ENCODE data around the gene RTTN. TPM values are rescaled to one million over a fixed set of nuclear protein-coding genes. Genes with fewer than 3 reads are reported as not detected.

Gene RTTN
- polyA plus RNA-seq, 2 donors, result 2.3 to 2.8 TPM

GRCh38 chr18:70028084-70028483 is 177.4 kb downstream of the RTTN start:
- 85 to 88% methylated on average over 3 of the region's 3 CpGs for WGBS, 2 donors
- peaks cover 0 to 7% of the 10 kb centered on the region in 2 donors for H3K36me3 ChIP-seq (ENCODE audit: control insufficient read depth in 2 of 2, insufficient read depth in 2 of 2, low read length in 1 of 2)

GRCh38 chr18:70025580-70025979 is 179.9 kb downstream of the RTTN start:
- 70 to 75% methylated on average over 5 of the region's 5 CpGs for WGBS, 2 donors
- Histone ChIP-seq H3K9me3 (ENCODE audit: control insufficient read depth in 2 of 2, insufficient read depth in 1 of 2, low read depth in 1 of 2, low read length in 1 of 2) (no peaks in the 10 kb centered on the region), H3K27ac (ENCODE audit: low read depth in 2 of 2, low read length in 1 of 2) (no peak overlapping the region), H3K4me3 (ENCODE audit: low read depth in 1 of 2, low read length in 2 of 2) (no peak overlapping the region), H3K36me3 (ENCODE audit: control insufficient read depth in 2 of 2, insufficient read depth in 2 of 2, low read length in 1 of 2) (peaks cover 0 to 7% of the 10 kb centered on the region in 2 donors), H3K27me3 (ENCODE audit: control insufficient read depth in 1 of 2, insufficient read depth in 2 of 2, low read length in 2 of 2) (no peaks in the 10 kb centered on the region), H3K4me1 (ENCODE audit: control insufficient read depth in 2 of 2, insufficient read depth in 2 of 2, low read length in 1 of 2) (no peaks in the 10 kb centered on the region)

More at GRCh38 chr18:70028084-70028483, 177.4 kb downstream of the RTTN start:
- Histone ChIP-seq H3K27me3 (ENCODE audit: control insufficient read depth in 1 of 2, insufficient read depth in 2 of 2, low read length in 2 of 2) (no peaks in the 10 kb centered on the region), H3K27ac (ENCODE audit: low read depth in 2 of 2, low read length in 1 of 2) (no peak overlapping the region), H3K4me1 (ENCODE audit: control insufficient read depth in 2 of 2, insufficient read depth in 2 of 2, low read length in 1 of 2) (no peaks in the 10 kb centered on the region), H3K4me3 (ENCODE audit: low read depth in 1 of 2, low read length in 2 of 2) (no peak overlapping the region), H3K9me3 (ENCODE audit: control insufficient read depth in 2 of 2, insufficient read depth in 1 of 2, low read depth in 1 of 2, low read length in 1 of 2) (no peaks in the 10 kb centered on the region)

- no peaks in the 10 kb centered on the region for H3K4me1 ChIP-seq (ENCODE audit: control insufficient read depth in 2 of 2, insufficient read depth in 2 of 2, low read length in 1 of 2)
- no peaks in the 10 kb centered on the region for H3K9me3 ChIP-seq (ENCODE audit: control insufficient read depth in 2 of 2, insufficient read depth in 1 of 2, low read depth in 1 of 2, low read length in 1 of 2)
- H3K36me3 ChIP-seq (ENCODE audit: control insufficient read depth in 2 of 2, insufficient read depth in 2 of 2, low read length in 1 of 2), result peaks cover 0 to 7% of the 10 kb centered on the region in 2 donors
- WGBS, 2 donors, result 93 to 96% methylated on average over 3 of the region's 3 CpGs
- H3K27me3 ChIP-seq (ENCODE audit: control insufficient read depth in 1 of 2, insufficient read depth in 2 of 2, low read length in 2 of 2), result no peaks in the 10 kb centered on the region
- H3K4me3 ChIP-seq (ENCODE audit: low read depth in 1 of 2, low read length in 2 of 2), result no peak overlapping the region
- H3K27ac ChIP-seq (ENCODE audit: low read depth in 2 of 2, low read length in 1 of 2), result no peak overlapping the region
These were observed 180.7 kb downstream of the RTTN start for GRCh38 chr18:70024829-70025228.

GRCh38 chr18:70024093-70024492 is 181.4 kb downstream of the RTTN start:
- Histone ChIP-seq H3K27ac (ENCODE audit: low read depth in 2 of 2, low read length in 1 of 2) (no peak overlapping the region), H3K9me3 (ENCODE audit: control insufficient read depth in 2 of 2, insufficient read depth in 1 of 2, low read depth in 1 of 2, low read length in 1 of 2) (no peaks in the 10 kb centered on the region), H3K36me3 (ENCODE audit: control insufficient read depth in 2 of 2, insufficient read depth in 2 of 2, low read length in 1 of 2) (peaks cover 0 to 7% of the 10 kb centered on the region in 2 donors), H3K4me1 (ENCODE audit: control insufficient read depth in 2 of 2, insufficient read depth in 2 of 2, low read length in 1 of 2) (no peaks in the 10 kb centered on the region), H3K4me3 (ENCODE audit: low read depth in 1 of 2, low read length in 2 of 2) (no peak overlapping the region), H3K27me3 (ENCODE audit: control insufficient read depth in 1 of 2, insufficient read depth in 2 of 2, low read length in 2 of 2) (no peaks in the 10 kb centered on the region)
- 94 to 98% methylated on average over 2 of the region's 2 CpGs for WGBS, 2 donors

GRCh38 chr18:70022636-70023035 is 182.9 kb downstream of the RTTN start:
- Histone ChIP-seq H3K9me3 (ENCODE audit: control insufficient read depth in 2 of 2, insufficient read depth in 1 of 2, low read depth in 1 of 2, low read length in 1 of 2) (no peaks in the 10 kb centered on the region), H3K36me3 (ENCODE audit: control insufficient read depth in 2 of 2, insufficient read depth in 2 of 2, low read length in 1 of 2) (peaks cover 0 to 4% of the 10 kb centered on the region in 2 donors), H3K4me3 (ENCODE audit: low read depth in 1 of 2, low read length in 2 of 2) (no peak overlapping the region), H3K27ac (ENCODE audit: low read depth in 2 of 2, low read length in 1 of 2) (no peak overlapping the region), H3K27me3 (ENCODE audit: control insufficient read depth in 1 of 2, insufficient read depth in 2 of 2, low read length in 2 of 2) (no peaks in the 10 kb centered on the region), H3K4me1 (ENCODE audit: control insufficient read depth in 2 of 2, insufficient read depth in 2 of 2, low read length in 1 of 2) (no peaks in the 10 kb centered on the region)
- WGBS, 2 donors, result 96 to 97% methylated on average over 3 of the region's 3 CpGs

GRCh38 chr18:70021498-70021897 is 184.0 kb downstream of the RTTN start:
- WGBS, 2 donors, result 86 to 100% methylated on average over 1 of the region's 1 CpG
- Histone ChIP-seq H3K9me3 (ENCODE audit: control insufficient read depth in 2 of 2, insufficient read depth in 1 of 2, low read depth in 1 of 2, low read length in 1 of 2) (no peaks in the 10 kb centered on the region), H3K27ac (ENCODE audit: low read depth in 2 of 2, low read length in 1 of 2) (no peak overlapping the region), H3K4me1 (ENCODE audit: control insufficient read depth in 2 of 2, insufficient read depth in 2 of 2, low read length in 1 of 2) (no peaks in the 10 kb centered on the region), H3K27me3 (ENCODE audit: control insufficient read depth in 1 of 2, insufficient read depth in 2 of 2, low read length in 2 of 2) (no peaks in the 10 kb centered on the region), H3K4me3 (ENCODE audit: low read depth in 1 of 2, low read length in 2 of 2) (no peak overlapping the region), H3K36me3 (ENCODE audit: control insufficient read depth in 2 of 2, insufficient read depth in 2 of 2, low read length in 1 of 2) (peaks cover under 1 to 4% of the 10 kb centered on the region in 2 donors)

GRCh38 chr18:70021043-70021442 is 184.4 kb downstream of the RTTN start:
- 80 to 98% methylated on average over 1 of the region's 1 CpG for WGBS, 2 donors
- Histone ChIP-seq H3K36me3 (ENCODE audit: control insufficient read depth in 2 of 2, insufficient read depth in 2 of 2, low read length in 1 of 2) (peaks cover 3 to 4% of the 10 kb centered on the region in 2 donors), H3K27ac (ENCODE audit: low read depth in 2 of 2, low read length in 1 of 2) (no peak overlapping the region), H3K27me3 (ENCODE audit: control insufficient read depth in 1 of 2, insufficient read depth in 2 of 2, low read length in 2 of 2) (no peaks in the 10 kb centered on the region), H3K9me3 (ENCODE audit: control insufficient read depth in 2 of 2, insufficient read depth in 1 of 2, low read depth in 1 of 2, low read length in 1 of 2) (no peaks in the 10 kb centered on the region), H3K4me3 (ENCODE audit: low read depth in 1 of 2, low read length in 2 of 2) (no peak overlapping the region), H3K4me1 (ENCODE audit: control insufficient read depth in 2 of 2, insufficient read depth in 2 of 2, low read length in 1 of 2) (no peaks in the 10 kb centered on the region)

GRCh38 chr18:70019991-70020390 is 185.5 kb downstream of the RTTN start:
- no peak overlapping the region for H3K27ac ChIP-seq (ENCODE audit: low read depth in 2 of 2, low read length in 1 of 2)
- H3K4me3 ChIP-seq (ENCODE audit: low read depth in 1 of 2, low read length in 2 of 2), result no peak overlapping the region
- H3K4me1 ChIP-seq (ENCODE audit: control insufficient read depth in 2 of 2, insufficient read depth in 2 of 2, low read length in 1 of 2), result no peaks in the 10 kb centered on the region
- peaks cover 0 to 3% of the 10 kb centered on the region in 2 donors for H3K36me3 ChIP-seq (ENCODE audit: control insufficient read depth in 2 of 2, insufficient read depth in 2 of 2, low read length in 1 of 2)
- 90 to 95% methylated on average over 2 of the region's 2 CpGs for WGBS, 2 donors
- H3K9me3 ChIP-seq (ENCODE audit: control insufficient read depth in 2 of 2, insufficient read depth in 1 of 2, low read depth in 1 of 2, low read length in 1 of 2), result no peaks in the 10 kb centered on the region
- no peaks in the 10 kb centered on the region for H3K27me3 ChIP-seq (ENCODE audit: control insufficient read depth in 1 of 2, insufficient read depth in 2 of 2, low read length in 2 of 2)

- peaks cover 0 to 3% of the 10 kb centered on the region in 2 donors for H3K36me3 ChIP-seq (ENCODE audit: control insufficient read depth in 2 of 2, insufficient read depth in 2 of 2, low read length in 1 of 2)
- WGBS, 2 donors, result 81 to 89% methylated on average over 2 of the region's 2 CpGs
- no peaks in the 10 kb centered on the region for H3K4me1 ChIP-seq (ENCODE audit: control insufficient read depth in 2 of 2, insufficient read depth in 2 of 2, low read length in 1 of 2)
- no peak overlapping the region for H3K4me3 ChIP-seq (ENCODE audit: low read depth in 1 of 2, low read length in 2 of 2)
- H3K27ac ChIP-seq (ENCODE audit: low read depth in 2 of 2, low read length in 1 of 2), result no peak overlapping the region
- H3K27me3 ChIP-seq (ENCODE audit: control insufficient read depth in 1 of 2, insufficient read depth in 2 of 2, low read length in 2 of 2), result no peaks in the 10 kb centered on the region
- no peaks in the 10 kb centered on the region for H3K9me3 ChIP-seq (ENCODE audit: control insufficient read depth in 2 of 2, insufficient read depth in 1 of 2, low read depth in 1 of 2, low read length in 1 of 2)
These were observed 186.4 kb downstream of the RTTN start for GRCh38 chr18:70019136-70019535.

- 85 to 88% methylated on average over 7 of the region's 7 CpGs for WGBS, 2 donors
- Histone ChIP-seq H3K4me1 (ENCODE audit: control insufficient read depth in 2 of 2, insufficient read depth in 2 of 2, low read length in 1 of 2) (no peaks in the 10 kb centered on the region), H3K9me3 (ENCODE audit: control insufficient read depth in 2 of 2, insufficient read depth in 1 of 2, low read depth in 1 of 2, low read length in 1 of 2) (no peaks in the 10 kb centered on the region), H3K27me3 (ENCODE audit: control insufficient read depth in 1 of 2, insufficient read depth in 2 of 2, low read length in 2 of 2) (no peaks in the 10 kb centered on the region), H3K27ac (ENCODE audit: low read depth in 2 of 2, low read length in 1 of 2) (no peak overlapping the region), H3K36me3 (ENCODE audit: control insufficient read depth in 2 of 2, insufficient read depth in 2 of 2, low read length in 1 of 2) (peaks cover 0 to 3% of the 10 kb centered on the region in 2 donors), H3K4me3 (ENCODE audit: low read depth in 1 of 2, low read length in 2 of 2) (no peak overlapping the region)
These were observed 190.4 kb downstream of the RTTN start for GRCh38 chr18:70015127-70015526.

Measured in esophagus (tissue), 2 donors.